HEK293 (cell line): ENCODE results near the gene KCNT1.

ENCODE experiments used
- CTCF ChIA-PET: fragments of 350-600 bp; formaldehyde crosslinking; extraction: SDS; loops from one replicate; lab custom pipeline; 2021; ENCODE audit warnings: antibody characterized with exemption; lab: Yijun Ruan, JAX
- POLR2A ChIA-PET: fragments of 300-600 bp; formaldehyde crosslinking; extraction: SDS; loops from one replicate; lab custom pipeline; 2020; ENCODE audit warnings: antibody characterized with exemption, inconsistent platforms; lab: Yijun Ruan, JAX
- H3K27ac ChIP-seq: fragments of 200-500 bp; sonication (Bioruptor generic); 2 replicates; pipeline ENCODE4 v1.5.1; 2014; ENCODE audit warnings: low read depth, low read length, control low read depth, inconsistent platforms; ENCODE audit errors: extremely low read depth
- H3K36me3 ChIP-seq, 2 experiments: fragments of 200-500 bp in 1 of 2; sonication (Bioruptor generic) in 1 of 2; 1 replicate in 1 of 2; 2 replicates in 1 of 2; pipeline ENCODE4 v1.5.1; 2014 to 2017; ENCODE audit warnings: inconsistent platforms in 2 of 2, low read length in 2 of 2; ENCODE audit not compliant: control insufficient read depth in 2 of 2, insufficient read depth in 1 of 2
- H3K4me1 ChIP-seq: fragments of 200-500 bp; sonication (Bioruptor generic); 2 replicates; pipeline ENCODE4 v1.5.1; 2014; ENCODE audit warnings: mild to moderate bottlenecking, low read length, inconsistent platforms; ENCODE audit not compliant: control insufficient read depth, insufficient read depth
- H3K4me3 ChIP-seq: 2 replicates; pipeline ENCODE4 v1.5.1; 2011; ENCODE audit warnings: low read depth, mild to moderate bottlenecking, control low read depth, low read length, moderate library complexity
- H3K9me3 ChIP-seq: fragments of 200-500 bp; sonication (Bioruptor generic); 2 replicates; pipeline ENCODE4 v1.5.1; 2014; ENCODE audit warnings: low read depth, low read length, inconsistent platforms; ENCODE audit not compliant: control insufficient read depth, insufficient read depth
- SCRT1 ChIP-seq: fragments of 450-650 bp; formaldehyde crosslinking; IDR thresholded peaks from 2 replicates; pipeline ENCODE4 v1.5.1; 2016; ENCODE audit warnings: missing biosample characterization, missing genetic modification characterization, borderline replicate concordance
- ZIC2 ChIP-seq: fragments of 450-650 bp; formaldehyde crosslinking; IDR thresholded peaks from 2 replicates; pipeline ENCODE4 v1.5.1; 2016; ENCODE audit warnings: missing biosample characterization, missing genetic modification characterization
- ZNF239 ChIP-seq: fragments of 450-650 bp; formaldehyde crosslinking; IDR thresholded peaks from 2 replicates; pipeline ENCODE4 v1.5.1; 2016; ENCODE audit warnings: missing biosample characterization, missing genetic modification characterization
- ZNF426 ChIP-seq: fragments of 450-650 bp; formaldehyde crosslinking; IDR thresholded peaks from 2 replicates; pipeline ENCODE4 v1.5.1; 2017; ENCODE audit warnings: missing biosample characterization, missing genetic modification characterization, mild to moderate bottlenecking, inconsistent platforms, moderate library complexity
- ZNF473 ChIP-seq: fragments of 450-650 bp; formaldehyde crosslinking; IDR thresholded peaks from 2 replicates; pipeline ENCODE4 v1.5.1; 2017; ENCODE audit warnings: missing biosample characterization, missing genetic modification characterization
- ZNF560 ChIP-seq: fragments of 450-650 bp; formaldehyde crosslinking; IDR thresholded peaks from 2 replicates; pipeline ENCODE4 v1.5.1; 2017; ENCODE audit warnings: missing biosample characterization, missing genetic modification characterization, borderline replicate concordance
- ZNF571 ChIP-seq: fragments of 450-650 bp; formaldehyde crosslinking; IDR thresholded peaks from 2 replicates; pipeline ENCODE4 v1.5.0; 2017; ENCODE audit warnings: missing biosample characterization, missing genetic modification characterization
- ZNF600 ChIP-seq: fragments of 450-650 bp; formaldehyde crosslinking; IDR thresholded peaks from 2 replicates; pipeline ENCODE4 v1.5.1; 2016; ENCODE audit warnings: missing biosample characterization, missing genetic modification characterization
- TF ChIP-seq, protein P1 (sequence below): fragments of 450-650 bp; formaldehyde crosslinking; IDR thresholded peaks from 2 replicates; pipeline ENCODE4 v1.5.1; 2016; ENCODE audit warnings: missing biosample characterization, missing genetic modification characterization
- TF ChIP-seq, protein P2 (sequence below): fragments of 450-650 bp; formaldehyde crosslinking; IDR thresholded peaks from 2 replicates; pipeline ENCODE4 v1.5.1; 2017; ENCODE audit warnings: missing biosample characterization, missing genetic modification characterization

The KCNT1 gene

DNA sequence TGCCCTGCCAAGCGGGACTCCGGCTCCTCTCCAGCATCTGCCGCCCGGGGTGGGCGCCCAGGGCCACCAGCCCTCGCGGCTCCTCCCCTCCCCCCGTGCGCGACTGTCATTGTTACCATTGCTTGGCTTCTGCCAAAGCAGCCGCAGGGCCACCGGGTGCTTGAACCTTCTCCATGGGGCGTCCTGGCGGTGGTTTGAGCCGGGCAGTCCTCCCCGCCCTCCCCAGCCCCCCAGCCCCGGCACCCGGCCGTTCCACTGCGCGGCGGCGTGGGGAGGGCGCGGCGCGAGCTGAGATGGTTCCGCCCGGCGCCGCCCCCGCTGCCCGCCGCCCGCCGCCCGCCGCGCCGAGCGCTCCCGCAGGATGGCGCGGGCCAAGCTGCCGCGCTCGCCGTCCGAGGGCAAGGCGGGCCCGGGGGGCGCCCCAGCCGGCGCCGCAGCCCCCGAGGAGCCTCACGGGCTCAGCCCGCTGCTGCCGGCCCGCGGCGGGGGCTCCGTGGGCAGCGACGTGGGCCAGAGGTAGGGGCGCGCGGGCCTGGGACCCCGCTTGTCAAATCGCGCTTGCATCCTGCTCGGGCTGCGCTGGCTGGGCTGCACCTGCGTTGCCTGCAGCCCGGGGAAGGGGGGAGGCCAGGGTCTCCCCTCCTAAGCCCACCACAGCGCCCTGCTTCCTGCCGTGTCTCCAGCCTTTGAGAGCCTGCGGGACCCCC is 34.4 kb downstream of the KCNT1 start (continued):
- TF ChIP-seq, protein P1, sequence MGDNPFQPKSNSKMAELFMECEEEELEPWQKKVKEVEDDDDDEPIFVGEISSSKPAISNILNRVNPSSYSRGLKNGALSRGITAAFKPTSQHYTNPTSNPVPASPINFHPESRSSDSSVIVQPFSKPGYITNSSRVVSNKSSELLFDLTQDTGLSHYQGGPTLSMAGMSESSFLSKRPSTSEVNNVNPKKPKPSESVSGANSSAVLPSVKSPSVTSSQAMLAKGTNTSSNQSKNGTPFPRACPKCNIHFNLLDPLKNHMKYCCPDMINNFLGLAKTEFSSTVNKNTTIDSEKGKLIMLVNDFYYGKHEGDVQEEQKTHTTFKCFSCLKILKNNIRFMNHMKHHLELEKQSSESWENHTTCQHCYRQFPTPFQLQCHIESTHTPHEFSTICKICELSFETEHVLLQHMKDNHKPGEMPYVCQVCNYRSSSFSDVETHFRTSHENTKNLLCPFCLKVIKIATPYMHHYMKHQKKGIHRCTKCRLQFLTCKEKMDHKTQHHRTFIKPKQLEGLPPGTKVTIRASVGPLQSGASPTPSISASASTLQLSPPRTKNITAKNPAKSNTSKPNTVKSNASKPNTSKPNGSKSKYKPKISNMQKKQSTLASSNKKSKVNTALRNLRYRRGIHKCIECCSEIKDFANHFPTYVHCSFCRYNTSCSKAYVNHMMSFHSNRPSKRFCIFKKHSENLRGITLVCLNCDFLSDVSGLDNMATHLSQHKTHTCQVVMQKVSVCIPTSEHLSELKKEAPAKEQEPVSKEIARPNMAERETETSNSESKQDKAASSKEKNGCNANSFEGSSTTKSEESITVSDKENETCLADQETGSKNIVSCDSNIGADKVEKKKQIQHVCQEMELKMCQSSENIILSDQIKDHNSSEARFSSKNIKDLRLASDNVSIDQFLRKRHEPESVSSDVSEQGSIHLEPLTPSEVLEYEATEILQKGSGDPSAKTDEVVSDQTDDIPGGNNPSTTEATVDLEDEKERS (tag by site-specific recombination) = no peak
- TF ChIP-seq ZNF426 (tag by site-specific recombination) (no peak), ZIC2 (tag by site-specific recombination) (no peak)

GRCh38 chr9:135736979-135737839 is 35.2 kb downstream of the KCNT1 start:
- ChIA-PET POLR2A (no interaction called here), CTCF (interaction anchor here (0.6 kb wide), 1 partner anchor 26 kb away, joined by 3 read pairs; no protein-coding TSS in a partner anchor)
- no peaks in the 10 kb centered on the region for H3K4me1 ChIP-seq
- H3K4me3 ChIP-seq = no peak overlapping the region
- no peak overlapping the region for H3K27ac ChIP-seq
- H3K36me3 ChIP-seq = no peaks in the 10 kb centered on the region
- TF ChIP-seq ZNF473 (tag by site-specific recombination) = no peak
- no peak for TF ChIP-seq SCRT1 (tag by site-specific recombination)
- TF ChIP-seq ZNF239 (tag by site-specific recombination) = no peak
- H3K9me3 ChIP-seq = no peaks in the 10 kb centered on the region

GRCh38 chr9:135737840-135738521 is 36.0 kb downstream of the KCNT1 start:
- Histone ChIP-seq H3K4me1 (no peaks in the 10 kb centered on the region), H3K4me3 (no peak overlapping the region), H3K27ac (no peak overlapping the region), H3K9me3 (no peaks in the 10 kb centered on the region)
- ChIA-PET POLR2A (no interaction called here), CTCF (interaction anchor here (0.6 kb wide), 1 partner anchor 25 kb away, joined by 3 read pairs; no protein-coding TSS in a partner anchor)
- no peak for TF ChIP-seq ZNF560 (tag by site-specific recombination)
- no peak for TF ChIP-seq ZNF571 (tag by site-specific recombination)
- TF ChIP-seq, protein P2, sequence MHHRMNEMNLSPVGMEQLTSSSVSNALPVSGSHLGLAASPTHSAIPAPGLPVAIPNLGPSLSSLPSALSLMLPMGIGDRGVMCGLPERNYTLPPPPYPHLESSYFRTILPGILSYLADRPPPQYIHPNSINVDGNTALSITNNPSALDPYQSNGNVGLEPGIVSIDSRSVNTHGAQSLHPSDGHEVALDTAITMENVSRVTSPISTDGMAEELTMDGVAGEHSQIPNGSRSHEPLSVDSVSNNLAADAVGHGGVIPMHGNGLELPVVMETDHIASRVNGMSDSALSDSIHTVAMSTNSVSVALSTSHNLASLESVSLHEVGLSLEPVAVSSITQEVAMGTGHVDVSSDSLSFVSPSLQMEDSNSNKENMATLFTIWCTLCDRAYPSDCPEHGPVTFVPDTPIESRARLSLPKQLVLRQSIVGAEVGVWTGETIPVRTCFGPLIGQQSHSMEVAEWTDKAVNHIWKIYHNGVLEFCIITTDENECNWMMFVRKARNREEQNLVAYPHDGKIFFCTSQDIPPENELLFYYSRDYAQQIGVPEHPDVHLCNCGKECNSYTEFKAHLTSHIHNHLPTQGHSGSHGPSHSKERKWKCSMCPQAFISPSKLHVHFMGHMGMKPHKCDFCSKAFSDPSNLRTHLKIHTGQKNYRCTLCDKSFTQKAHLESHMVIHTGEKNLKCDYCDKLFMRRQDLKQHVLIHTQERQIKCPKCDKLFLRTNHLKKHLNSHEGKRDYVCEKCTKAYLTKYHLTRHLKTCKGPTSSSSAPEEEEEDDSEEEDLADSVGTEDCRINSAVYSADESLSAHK = peak; percentile 23; the same call in 1 of the 2 replicates
- TF ChIP-seq ZNF600 (tag by site-specific recombination) = peak; percentile 63
- TF ChIP-seq, all 188 proteins: peak for 2
- no peaks in the 10 kb centered on the region for H3K36me3 ChIP-seq
